Lower lobe of right lung (tissue), 2 donors: ENCODE results near the gene ZNF396. TPM values are rescaled to one million over a fixed set of nuclear protein-coding genes. Genes with fewer than 3 reads are reported as not detected.

Source experiments
- ATAC-seq, 2 donors: fragments of 200-7000 bp; cut with Tn5 transposase; one replicate each; pipeline ENCODE4 v1.9.1; 2020 to 2022; ENCODE audit warnings: mild to moderate bottlenecking in 2 of 2, moderate library complexity in 2 of 2
- DNase-seq: peaks from one replicate; pipeline ENCODE4 v3.0.0-alpha.2; 2020
- H3K27ac ChIP-seq: fragments of 200-600 bp; one replicate; pipeline ENCODE4 v1.8.0; 2022
- H3K27me3 ChIP-seq: fragments of 200-600 bp; one replicate; pipeline ENCODE4 v1.8.0; 2022; ENCODE audit warnings: low read depth
- H3K36me3 ChIP-seq: fragments of 200-600 bp; one replicate; pipeline ENCODE4 v1.8.0; 2022; ENCODE audit warnings: mild to moderate bottlenecking
- H3K4me1 ChIP-seq: fragments of 200-600 bp; one replicate; pipeline ENCODE4 v1.8.0; 2022
- H3K4me3 ChIP-seq: fragments of 200-600 bp; one replicate; pipeline ENCODE4 v1.8.0; 2022; ENCODE audit warnings: mild to moderate bottlenecking
- H3K9me3 ChIP-seq: fragments of 200-600 bp; one replicate; pipeline ENCODE4 v1.8.0; 2022
- CTCF ChIP-seq: fragments of 200-600 bp; IDR thresholded peaks from one replicate; pipeline ENCODE4 v1.8.0; 2022; ENCODE audit warnings: antibody characterized with exemption, mild to moderate bottlenecking
- intact Hi-C: fragments of 100-400 bp; cut with DNase I; formaldehyde crosslinking; loops from one replicate; pipeline ENCODE4 v1.11.0; 2022
- total RNA-seq: library from RNA; stranded (reverse); fragmentation: NEBNext Ultra II Directional; extraction: Animal tissue kit (Norgen Biotek cat#: 25700); gene quantifications from one replicate; pipeline ENCODE4 v1.2.1, GENCODE V29; 2021
- donor health status: DM: no; HTN: yes; CAD: no; lungs with severe emphysema.

The ZNF396 gene
- total RNA-seq, 1 donor from 2014 or later, result 4.4 TPM

GRCh38 chr18:35343488-35343935 is 33.6 kb downstream of the ZNF396 start:
- Histone ChIP-seq H3K27ac (peak overlapping the region; percentile 100), H3K36me3 (peaks cover 33% of the 10 kb centered on the region), H3K27me3 (no peaks in the 10 kb centered on the region), H3K9me3 (no peaks in the 10 kb centered on the region), H3K4me3 (peak overlapping the region; percentile 93), H3K4me1 (peaks cover 64% of the 10 kb centered on the region)
- DNase-seq, result no peak
- ATAC-seq, result no peak
- TF ChIP-seq CTCF, result no peak
- intact Hi-C loops, result loop anchor here (10.0 kb wide), 1 partner anchor 99 kb away; the partner anchor contains the start of gene ZNF397

- DNase-seq (no peak), ATAC-seq (no peak)
- Histone ChIP-seq H3K27me3 (no peaks in the 10 kb centered on the region), H3K9me3 (no peaks in the 10 kb centered on the region), H3K27ac (no peak overlapping the region), H3K4me3 (no peak overlapping the region), H3K36me3 (peaks cover 95% of the 10 kb centered on the region), H3K4me1 (peaks cover 34% of the 10 kb centered on the region)
- intact Hi-C loops, result no loop called here
- TF ChIP-seq CTCF, result no peak
Measured at GRCh38 chr18:35337286-35337685, 39.9 kb downstream of the ZNF396 start.

- H3K4me1 ChIP-seq, result peaks cover 21% of the 10 kb centered on the region
- H3K27ac ChIP-seq, result no peak overlapping the region
- no peak for ATAC-seq
- H3K36me3 ChIP-seq, result peaks cover 93% of the 10 kb centered on the region
- DNase-seq, result no peak
- TF ChIP-seq CTCF, result no peak
- no peaks in the 10 kb centered on the region for H3K27me3 ChIP-seq
- intact Hi-C loops, result no loop called here
- no peaks in the 10 kb centered on the region for H3K9me3 ChIP-seq
- no peak overlapping the region for H3K4me3 ChIP-seq
Measured at GRCh38 chr18:35335866-35336265, 41.3 kb downstream of the ZNF396 start.

GRCh38 chr18:35334821-35335220 is 42.3 kb downstream of the ZNF396 start:
- intact Hi-C loops, result no loop called here
- no peak overlapping the region for H3K4me3 ChIP-seq
- H3K27me3 ChIP-seq, result no peaks in the 10 kb centered on the region
- TF ChIP-seq CTCF, result no peak
- no peak overlapping the region for H3K27ac ChIP-seq
- no peak for ATAC-seq
- H3K4me1 ChIP-seq, result peaks cover 12% of the 10 kb centered on the region
- DNase-seq, result no peak
- H3K9me3 ChIP-seq, result no peaks in the 10 kb centered on the region
- H3K36me3 ChIP-seq, result peaks cover 84% of the 10 kb centered on the region

- Histone ChIP-seq H3K36me3 (peaks cover 78% of the 10 kb centered on the region), H3K9me3 (no peaks in the 10 kb centered on the region), H3K4me3 (no peak overlapping the region), H3K4me1 (peaks cover 8% of the 10 kb centered on the region), H3K27ac (no peak overlapping the region), H3K27me3 (no peaks in the 10 kb centered on the region)
- DNase-seq (no peak), ATAC-seq (no peak)
- intact Hi-C loops, result no loop called here
- TF ChIP-seq CTCF, result no peak
Measured at GRCh38 chr18:35334212-35334611, 42.9 kb downstream of the ZNF396 start.
